Mesendoderm (in vitro differentiated cells): Measurements from ENCODE around the gene TRIM74.
"Not testable (repeated sequence)": the region's sequence is repeated elsewhere in the genome, so short reads cannot be mapped to it uniquely, and the experiment has no call there.

Source experiments
- DNase-seq: peaks from one replicate; pipeline ENCODE4 v3.0.0; 2013
- H2AK5ac ChIP-seq: 2 replicates; pipeline ENCODE4 v1.6.1; 2013; ENCODE audit warnings: low read length, inconsistent platforms
- H2BK120ac ChIP-seq: 2 replicates; pipeline ENCODE4 v1.6.1; 2013; ENCODE audit warnings: low read depth, mild to moderate bottlenecking, low read length, moderate library complexity, mixed read lengths
- H2BK15ac ChIP-seq: replicated peaks from 2 replicates; pipeline ENCODE4 v1.6.1; 2013; ENCODE audit warnings: low read depth, mild to moderate bottlenecking, moderate library complexity
- H2BK5ac ChIP-seq: 2 replicates; pipeline ENCODE4 v1.6.1; 2013; ENCODE audit warnings: low read length, inconsistent platforms
- H3K18ac ChIP-seq: 2 replicates; pipeline ENCODE4 v1.6.1; 2013; ENCODE audit warnings: mild to moderate bottlenecking, low read length, mixed read lengths
- H3K23ac ChIP-seq: one replicate; pipeline ENCODE4 v1.6.1; 2013; ENCODE audit warnings: low read length
- H3K27ac ChIP-seq: 2 replicates; pipeline ENCODE4 v1.5.1; 2013; ENCODE audit warnings: low read depth, mild to moderate bottlenecking, inconsistent platforms, low read length, moderate library complexity
- H3K27me3 ChIP-seq: 2 replicates; pipeline ENCODE4 v1.6.1; 2013; ENCODE audit warnings: low read length, control low read depth, mild to moderate bottlenecking, inconsistent platforms; ENCODE audit not compliant: insufficient read depth, poor library complexity
- H3K36me3 ChIP-seq: 2 replicates; pipeline ENCODE4 v1.6.1; 2013; ENCODE audit warnings: low read length, inconsistent platforms; ENCODE audit not compliant: control insufficient read depth, insufficient read depth
- H3K4ac ChIP-seq: one replicate; pipeline ENCODE4 v1.6.1; 2013; ENCODE audit warnings: low read depth, mild to moderate bottlenecking, low read length, moderate library complexity
- H3K4me1 ChIP-seq: 2 replicates; pipeline ENCODE4 v1.6.1; 2013; ENCODE audit warnings: low read depth, low read length, inconsistent platforms; ENCODE audit not compliant: control insufficient read depth
- H3K4me2 ChIP-seq: 2 replicates; pipeline ENCODE4 v1.6.1; 2013; ENCODE audit warnings: low read length
- H3K4me3 ChIP-seq: 2 replicates; pipeline ENCODE4 v1.5.1; 2013; ENCODE audit warnings: mild to moderate bottlenecking, low read length
- H3K56ac ChIP-seq: one replicate; pipeline ENCODE4 v1.6.1; 2013; ENCODE audit warnings: low read length
- H3K79me1 ChIP-seq: 2 replicates; pipeline ENCODE4 v1.6.1; 2013; ENCODE audit warnings: low read length, inconsistent platforms
- H3K79me2 ChIP-seq: 2 replicates; pipeline ENCODE4 v1.6.1; 2013; ENCODE audit warnings: mild to moderate bottlenecking, low read length; ENCODE audit not compliant: control insufficient read depth, insufficient read depth
- H3K9ac ChIP-seq: 2 replicates; pipeline ENCODE4 v1.6.1; 2013; ENCODE audit warnings: low read length, inconsistent platforms
- H4K5ac ChIP-seq: one replicate; pipeline ENCODE4 v1.6.1; 2013; ENCODE audit warnings: low read length
- H4K8ac ChIP-seq: one replicate; pipeline ENCODE4 v1.6.1; 2013; ENCODE audit warnings: low read depth, mild to moderate bottlenecking, control low read depth, low read length, moderate library complexity
- WGBS: extraction: QIAGEN DNeasy Blood & Tissue Kit; methylation state at CpG from one replicate; pipeline ENCODE4 v1.1.7; 2013; ENCODE audit warnings: low lambda C conversion rate, missing lambda C conversion rate; ENCODE audit not compliant: insufficient coverage; ENCODE audit errors: extremely low coverage; 5-methylcytosine and 5-hydroxymethylcytosine counted together

Gene TRIM74

GRCh38 chr7:72965186-72965975 is 3.9 kb downstream of the TRIM74 start:
- H3K4ac ChIP-seq, H4K8ac ChIP-seq, H3K4me3 ChIP-seq, DNase-seq, H3K4me2 ChIP-seq, H4K5ac ChIP-seq, H2AK5ac ChIP-seq, H3K4me1 ChIP-seq, H3K27ac ChIP-seq, H2BK5ac ChIP-seq, H3K23ac ChIP-seq, H2BK120ac ChIP-seq, H2BK15ac ChIP-seq, H3K9ac ChIP-seq, H3K27me3 ChIP-seq, H3K36me3 ChIP-seq, H3K79me1 ChIP-seq, H3K18ac ChIP-seq, H3K56ac ChIP-seq, H3K79me2 ChIP-seq: not testable (repeated sequence)
- no CpG with 5 or more reads among the region's 31 CpGs for WGBS

DNA sequence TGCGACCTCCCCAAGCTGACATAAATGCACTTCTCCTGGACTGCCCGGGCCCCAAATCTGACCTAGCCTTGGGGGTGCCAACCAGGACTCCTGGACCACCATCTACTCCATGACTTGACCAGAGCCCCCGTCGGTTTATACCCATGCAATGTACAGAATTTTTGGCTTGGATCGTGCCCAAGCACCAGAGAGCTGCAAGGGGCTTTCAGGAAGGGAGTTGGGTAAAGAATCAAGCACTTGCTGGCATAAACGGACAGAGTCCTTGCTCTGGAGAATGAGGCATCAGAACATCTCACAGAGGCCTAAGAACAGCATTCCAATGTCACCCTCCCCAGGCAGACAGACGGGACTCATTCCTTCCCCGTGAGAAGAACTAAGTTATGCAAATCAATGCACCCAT is 6.2 kb downstream of the TRIM74 start:
- not testable (repeated sequence) for H2AK5ac ChIP-seq, H3K23ac ChIP-seq, H3K4me2 ChIP-seq, H3K27ac ChIP-seq, H4K5ac ChIP-seq, H3K9ac ChIP-seq, H3K27me3 ChIP-seq, H2BK15ac ChIP-seq, H4K8ac ChIP-seq, H2BK5ac ChIP-seq, H3K56ac ChIP-seq, H2BK120ac ChIP-seq, H3K36me3 ChIP-seq, DNase-seq, H3K4me3 ChIP-seq, H3K4ac ChIP-seq, H3K4me1 ChIP-seq, H3K79me1 ChIP-seq, H3K79me2 ChIP-seq, H3K18ac ChIP-seq
- WGBS: no CpG with 5 or more reads among the region's 8 CpGs

GRCh38 chr7:72961346-72961650 is 8.0 kb downstream of the TRIM74 start:
- not testable (repeated sequence) for H2BK15ac ChIP-seq, H3K27ac ChIP-seq, H3K4ac ChIP-seq, H3K4me2 ChIP-seq, H3K79me2 ChIP-seq, H2BK120ac ChIP-seq, H4K5ac ChIP-seq, DNase-seq, H2BK5ac ChIP-seq, H4K8ac ChIP-seq, H2AK5ac ChIP-seq, H3K18ac ChIP-seq, H3K56ac ChIP-seq, H3K27me3 ChIP-seq, H3K9ac ChIP-seq, H3K23ac ChIP-seq, H3K79me1 ChIP-seq, H3K4me3 ChIP-seq, H3K4me1 ChIP-seq, H3K36me3 ChIP-seq
- WGBS: no CpG with 5 or more reads among the region's 9 CpGs

GRCh38 chr7:72960626-72961345 is 8.5 kb downstream of the TRIM74 start:
- not testable (repeated sequence) for H3K9ac ChIP-seq, H4K8ac ChIP-seq, H3K18ac ChIP-seq, H2BK120ac ChIP-seq, H3K36me3 ChIP-seq, H3K4ac ChIP-seq, H3K27ac ChIP-seq, H3K4me3 ChIP-seq, H3K56ac ChIP-seq, H3K4me2 ChIP-seq, H4K5ac ChIP-seq, H2BK5ac ChIP-seq, H2BK15ac ChIP-seq, H3K23ac ChIP-seq, H3K79me1 ChIP-seq, DNase-seq, H3K27me3 ChIP-seq, H3K4me1 ChIP-seq, H2AK5ac ChIP-seq, H3K79me2 ChIP-seq
- no CpG with 5 or more reads among the region's 20 CpGs for WGBS

DNA sequence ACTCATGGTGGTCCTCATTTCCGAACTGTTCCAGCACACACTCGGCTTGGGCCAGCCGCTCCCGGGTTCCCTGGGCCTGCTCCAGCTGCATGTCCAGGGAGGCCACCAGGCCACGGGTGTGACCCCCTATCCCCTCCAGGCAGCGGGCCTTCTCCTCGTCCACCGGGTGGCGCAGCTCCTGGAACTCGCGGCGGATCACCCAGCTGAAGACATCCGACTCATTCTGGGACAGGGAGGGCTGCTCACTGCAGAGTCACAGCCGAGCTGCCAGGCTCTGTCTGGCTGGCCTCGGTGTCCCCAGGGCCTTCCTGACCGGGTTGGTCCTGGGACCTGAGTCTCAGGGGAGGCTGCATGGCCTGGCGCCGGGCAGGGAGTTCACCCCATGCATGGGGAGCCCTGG is 9.2 kb downstream of the TRIM74 start:
- not testable (repeated sequence) for DNase-seq, H3K56ac ChIP-seq, H3K79me1 ChIP-seq, H2BK5ac ChIP-seq, H2BK15ac ChIP-seq, H3K79me2 ChIP-seq, H3K18ac ChIP-seq, H3K27me3 ChIP-seq, H3K4me1 ChIP-seq, H3K36me3 ChIP-seq, H4K5ac ChIP-seq, H3K23ac ChIP-seq, H3K4ac ChIP-seq, H2BK120ac ChIP-seq, H3K4me3 ChIP-seq, H4K8ac ChIP-seq, H3K4me2 ChIP-seq, H3K9ac ChIP-seq, H2AK5ac ChIP-seq, H3K27ac ChIP-seq
- WGBS: no CpG with 5 or more reads among the region's 18 CpGs
